SK-N-SH (cell line): Measurements from ENCODE around the gene CUBN. TPM values are rescaled to one million over a fixed set of nuclear protein-coding genes. Genes with fewer than 3 reads are reported as not detected.

Experiments
- CTCF ChIA-PET: fragments of 300-600, 350-600 bp; formaldehyde crosslinking; extraction: SDS; loops from one replicate; lab custom pipeline; 2021; lab: Yijun Ruan, JAX
- POLR2A ChIA-PET: fragments of 350-600 bp; sonication (Branson Sonifier 250); formaldehyde crosslinking; extraction: SDS; loops from one replicate; lab custom pipeline; 2020; ENCODE audit warnings: antibody characterized with exemption, inconsistent platforms; lab: Yijun Ruan, JAX
- DNase-seq: peaks from one replicate; pipeline ENCODE4 v3.0.0; 2012
- H2AFZ ChIP-seq: fragments of 200-600 bp; sonication (generic); 2 replicates; pipeline ENCODE4 v1.8.1; 2016; ENCODE audit warnings: antibody characterized with exemption, mild to moderate bottlenecking, low read depth
- H3F3A ChIP-seq: fragments of 200-600 bp; sonication (generic); replicated peaks from 2 replicates; pipeline ENCODE3; 2016; ENCODE audit warnings: antibody characterized with exemption, mild to moderate bottlenecking; ENCODE audit not compliant: insufficient read depth
- H3K27ac ChIP-seq, 2 experiments: fragments of 200-500 bp in 1 of 2; fragments of 200-600 bp in 1 of 2; sonication (Bioruptor generic) in 1 of 2; sonication (generic), shearing (Covaris generic) in 1 of 2; 2 replicates each; pipeline versions ENCODE4 v1.5.1 to v1.6.1; 2014 to 2016; ENCODE audit warnings: low read depth in 2 of 2, inconsistent platforms in 1 of 2, low read length in 1 of 2, mild to moderate bottlenecking in 1 of 2, mixed read lengths in 1 of 2
- H3K27me3 ChIP-seq: fragments of 200-600 bp; sonication (generic), shearing (Covaris generic); 2 replicates; pipeline ENCODE4 v1.6.1; 2016; ENCODE audit warnings: mixed run types; ENCODE audit not compliant: insufficient read depth
- H3K36me3 ChIP-seq, 2 experiments: fragments of 200-500 bp in 1 of 2; fragments of 200-600 bp in 1 of 2; sonication (Bioruptor generic) in 1 of 2; sonication (generic) in 1 of 2; replicated peaks in 1 of 2; 2 replicates each; pipeline versions ENCODE3 to v1.5.1; 2014 to 2016; ENCODE audit warnings: low read length in 1 of 2, mild to moderate bottlenecking in 1 of 2; ENCODE audit not compliant: insufficient read depth in 2 of 2, control insufficient read depth in 1 of 2
- H3K4me1 ChIP-seq, 2 experiments: fragments of 200-500 bp in 1 of 2; fragments of 200-600 bp in 1 of 2; sonication (Bioruptor generic) in 1 of 2; sonication (generic), shearing (Covaris generic) in 1 of 2; 2 replicates each; pipeline versions ENCODE4 v1.5.1 to v1.6.1; 2014 to 2016; ENCODE audit warnings: low read depth in 1 of 2, low read length in 1 of 2, mixed run types in 1 of 2; ENCODE audit not compliant: insufficient read depth in 2 of 2, control insufficient read depth in 1 of 2
- H3K4me2 ChIP-seq: fragments of 200-600 bp; sonication (generic), shearing (Covaris generic); 2 replicates; pipeline ENCODE4 v1.6.1; 2017; ENCODE audit warnings: mixed run types
- H3K4me3 ChIP-seq, 2 experiments: fragments of 200-500 bp in 1 of 2; fragments of 200-600 bp in 1 of 2; sonication (Bioruptor generic) in 1 of 2; sonication (generic), shearing (Covaris generic) in 1 of 2; 2 replicates each; pipeline versions ENCODE4 v1.5.1 to v1.8.1; 2014 to 2016; ENCODE audit warnings: low read depth in 2 of 2, inconsistent platforms in 1 of 2, low read length in 1 of 2, mild to moderate bottlenecking in 1 of 2, mixed read lengths in 1 of 2, moderate library complexity in 1 of 2
- H3K79me2 ChIP-seq: fragments of 200-600 bp; sonication (generic); 2 replicates; pipeline ENCODE4 v1.8.1; 2017; ENCODE audit warnings: mild to moderate bottlenecking; ENCODE audit not compliant: insufficient read depth
- H3K9ac ChIP-seq: fragments of 200-600 bp; sonication (generic); 2 replicates; pipeline ENCODE4 v1.6.1; 2017; ENCODE audit warnings: mixed run types
- H3K9me2 ChIP-seq: fragments of 200-600 bp; sonication (generic); 2 replicates; pipeline ENCODE4 v1.6.1; 2017; ENCODE audit warnings: mixed run types
- H3K9me3 ChIP-seq: fragments of 200-600 bp; sonication (generic); 2 replicates; pipeline ENCODE4 v1.6.1; 2017; ENCODE audit warnings: mixed run types, mild to moderate bottlenecking, moderate library complexity
- H4K20me1 ChIP-seq: fragments of 200-600 bp; sonication (generic); 2 replicates; pipeline ENCODE4 v1.6.1; 2017; ENCODE audit warnings: mild to moderate bottlenecking, mixed run types; ENCODE audit not compliant: insufficient read depth
- CTCF ChIP-seq: fragments of 200-600 bp; sonication (generic); IDR thresholded peaks from 2 replicates; pipeline ENCODE4 v1.6.1; 2017; ENCODE audit warnings: antibody characterized with exemption, mild to moderate bottlenecking, moderate library complexity
- ELF1 ChIP-seq: IDR thresholded peaks from 2 replicates; pipeline ENCODE4 v1.4.0; 2012
- EP300 ChIP-seq, 2 experiments: IDR thresholded peaks; 2 replicates each; pipeline versions ENCODE4 v1.4.0 to v1.6.1; 2012; ENCODE audit warnings: borderline replicate concordance in 1 of 2, low read depth in 1 of 2, low read length in 1 of 2
- FOSL2 ChIP-seq: IDR thresholded peaks from 2 replicates; pipeline ENCODE4 v1.4.0; 2012; ENCODE audit warnings: low read depth, mild to moderate bottlenecking, moderate library complexity, borderline replicate concordance
- FOXM1 ChIP-seq: IDR thresholded peaks from 2 replicates; pipeline ENCODE4 v1.4.0; 2012; ENCODE audit warnings: low read depth, mild to moderate bottlenecking
- IRF3 ChIP-seq: fragments of 150-350 bp; IDR thresholded peaks from 2 replicates; pipeline ENCODE4 v1.6.1; 2016; ENCODE audit warnings: mild to moderate bottlenecking, low read depth, low read length
- JUND ChIP-seq: IDR thresholded peaks from 2 replicates; pipeline ENCODE4 v1.4.0; 2012
- MAX ChIP-seq: IDR thresholded peaks from 2 replicates; pipeline ENCODE4 v1.4.0; 2012; ENCODE audit warnings: low read depth
- MEF2A ChIP-seq: IDR thresholded peaks from 2 replicates; pipeline ENCODE4 v1.4.0; 2012; ENCODE audit warnings: low read depth, borderline replicate concordance
- NRF1 ChIP-seq: IDR thresholded peaks from 2 replicates; pipeline ENCODE4 v1.6.1; 2012; ENCODE audit warnings: low read depth, mild to moderate bottlenecking, low read length
- TAF1 ChIP-seq: IDR thresholded peaks from 2 replicates; pipeline ENCODE4 v1.6.1; 2012; ENCODE audit warnings: low read depth, mild to moderate bottlenecking, low read length, moderate library complexity, borderline replicate concordance
- TEAD4 ChIP-seq: IDR thresholded peaks from 2 replicates; pipeline ENCODE4 v1.4.0; 2012; ENCODE audit warnings: mild to moderate bottlenecking, borderline replicate concordance; ENCODE audit not compliant: insufficient read depth
- USF1 ChIP-seq: IDR thresholded peaks from 2 replicates; pipeline ENCODE4 v1.4.0; 2012; ENCODE audit warnings: low read depth, borderline replicate concordance
- USF2 ChIP-seq: fragments of 150-350 bp; IDR thresholded peaks from 2 replicates; pipeline ENCODE4 v1.6.1; 2017; ENCODE audit warnings: antibody characterized with exemption, low read length, low read depth, borderline replicate concordance
- YY1 ChIP-seq: IDR thresholded peaks from 2 replicates; pipeline ENCODE4 v1.4.0; 2012; ENCODE audit warnings: low read depth, mild to moderate bottlenecking
- ZBTB33 ChIP-seq: IDR thresholded peaks from 2 replicates; pipeline ENCODE4 v1.4.0; 2012; ENCODE audit warnings: low read depth, borderline replicate concordance
- WGBS: methylation state at CpG from one replicate; pipeline ENCODE4 v1.1.6; 2017; ENCODE audit warnings: low lambda C conversion rate; 5-methylcytosine and 5-hydroxymethylcytosine counted together
- polyA plus RNA-seq, 3 experiments: library from polyadenylated mRNA; depleted of rRNA; stranded (reverse); fragments of >200 nt; gene quantifications; 2 replicates each; pipeline ENCODE4 v1.2.3, GENCODE V29; 2012

The CUBN gene
- polyA plus RNA-seq, 1 of the 3 experiments (the other 2 are of a cell fraction) = 2.4 TPM

- CTCF ChIA-PET = no interaction called here
- Histone ChIP-seq H3K4me3 (no peak overlapping the region), H2AFZ (no peak overlapping the region), H3K4me1 (peaks cover 0 to 10% of the 10 kb centered on the region in 2 experiments; a peak in 1 of 4 replicates), H3K27ac (no peak overlapping the region), H3K4me2 (no peak overlapping the region), H3F3A (peaks cover 8% of the 10 kb centered on the region), H3K9me2 (no peaks in the 10 kb centered on the region), H3K79me2 (no peaks in the 10 kb centered on the region)
- DNase-seq = no peak
- POLR2A ChIA-PET = no interaction called here
- TF ChIP-seq CTCF (no peak), YY1 (no peak), EP300 (IDR thresholded peaks at IDR 0.05; ENCODE audit: borderline replicate concordance in 1 of 2, low read depth in 1 of 2, low read length in 1 of 2) (no peak), ELF1 (no peak), TAF1 (no peak), NRF1 (no peak), IRF3 (no peak), FOSL2 (no peak)
- TF ChIP-seq, all 33 proteins: peak for 0
- Histone ChIP-seq H3K36me3 (peaks cover 0 to 2% of the 10 kb centered on the region in 2 experiments), H3K27me3 (no peaks in the 10 kb centered on the region), H3K9ac (no peak overlapping the region), H3K9me3 (0 out of 2 replicates have a peak, but pooled peaks cover 8% of the 10 kb centered on the region), H4K20me1 (no peaks in the 10 kb centered on the region)
- 81% methylated on average over 1 of the region's 1 CpG for WGBS
Measured at GRCh38 chr10:17046989-17047388, 82.6 kb downstream of the CUBN start.

GRCh38 chr10:17043586-17043985 lies 86.0 kb downstream of the CUBN start:
- H3K9me2 ChIP-seq = no peaks in the 10 kb centered on the region
- 89% methylated on average over 8 of the region's 8 CpGs for WGBS
- no peaks in the 10 kb centered on the region for H3K79me2 ChIP-seq
- H4K20me1 ChIP-seq = no peaks in the 10 kb centered on the region
- H3K27me3 ChIP-seq = no peaks in the 10 kb centered on the region
- H2AFZ ChIP-seq = 0 out of 2 replicates have a peak overlapping the region, but pooled peaks have one; percentile 34
- H3F3A ChIP-seq = peaks cover 13% of the 10 kb centered on the region
- H3K9ac ChIP-seq = no peak overlapping the region
- H3K36me3 ChIP-seq = no peaks in the 10 kb centered on the region
- no peaks in the 10 kb centered on the region for H3K9me3 ChIP-seq
- no peak for DNase-seq
- no peak overlapping the region; a peak in 1 of 4 replicates for H3K27ac ChIP-seq
- CTCF ChIA-PET = no interaction called here
- H3K4me3 ChIP-seq = no peak overlapping the region
- POLR2A ChIA-PET = no interaction called here
- H3K4me1 ChIP-seq = peaks cover 0 to 10% of the 10 kb centered on the region in 2 experiments; a peak in 1 of 4 replicates
- H3K4me2 ChIP-seq = no peak overlapping the region
- TF ChIP-seq MAX (no peak), MEF2A (no peak), USF2 (no peak), CTCF (no peak), TEAD4 (no peak), FOXM1 (no peak), ZBTB33 (no peak), IRF3 (no peak), YY1 (no peak), JUND (no peak), USF1 (no peak)
